Measurements from ENCODE around the gene SEMA4D.

The SEMA4D gene

GRCh38 chr9:89498852-89499480, 1.1 kb upstream of the SEMA4D start:
- DNase-seq, result no peak

- no peak for DNase-seq
These were observed 503 bp downstream of the SEMA4D start for GRCh38 chr9:89497257-89497963.

GRCh38 chr9:89496645-89497256, 1.2 kb downstream of the SEMA4D start:
- DNase-seq, result no peak

DNA sequence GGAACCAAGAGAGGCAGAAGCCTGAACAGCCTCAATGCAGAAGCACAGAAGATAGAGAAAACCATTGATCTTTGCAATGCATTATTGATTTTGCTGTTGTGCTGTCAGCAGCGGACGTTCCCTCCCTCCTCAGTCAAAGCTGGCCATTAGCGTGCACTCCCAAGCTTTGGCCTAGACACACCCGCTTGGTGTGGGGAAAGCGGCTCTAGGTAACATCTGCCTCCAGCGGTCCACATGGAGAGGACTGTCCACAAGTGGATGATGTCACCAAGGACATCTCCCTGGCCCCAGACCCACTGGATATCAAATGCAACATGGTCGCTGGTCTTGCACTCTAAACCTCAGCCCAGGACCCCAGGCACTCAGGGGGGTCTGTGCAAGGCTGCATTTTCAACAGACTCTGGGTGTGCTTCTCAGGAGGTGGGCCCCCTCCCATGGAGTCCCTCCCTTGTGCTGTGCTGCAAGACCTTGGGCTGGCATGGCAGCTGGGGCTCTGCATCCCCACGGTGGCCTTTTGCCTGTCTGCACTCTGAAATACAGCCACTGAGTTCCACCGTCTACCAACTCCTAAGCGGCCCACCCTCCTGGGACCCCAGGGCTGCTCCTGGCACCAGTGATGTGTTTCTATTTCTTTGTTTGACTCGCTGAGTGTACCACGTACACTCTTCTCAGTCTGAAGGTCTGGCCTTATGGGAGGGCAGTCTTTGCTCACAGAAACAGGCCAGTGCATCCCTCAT, 1.9 kb downstream of the SEMA4D start:
- no peak for DNase-seq

GRCh38 chr9:89494199-89494598, 3.7 kb downstream of the SEMA4D start:
- no peak for DNase-seq

GRCh38 chr9:89493671-89494070, 4.2 kb downstream of the SEMA4D start:
- DNase-seq, result no peak

DNA sequence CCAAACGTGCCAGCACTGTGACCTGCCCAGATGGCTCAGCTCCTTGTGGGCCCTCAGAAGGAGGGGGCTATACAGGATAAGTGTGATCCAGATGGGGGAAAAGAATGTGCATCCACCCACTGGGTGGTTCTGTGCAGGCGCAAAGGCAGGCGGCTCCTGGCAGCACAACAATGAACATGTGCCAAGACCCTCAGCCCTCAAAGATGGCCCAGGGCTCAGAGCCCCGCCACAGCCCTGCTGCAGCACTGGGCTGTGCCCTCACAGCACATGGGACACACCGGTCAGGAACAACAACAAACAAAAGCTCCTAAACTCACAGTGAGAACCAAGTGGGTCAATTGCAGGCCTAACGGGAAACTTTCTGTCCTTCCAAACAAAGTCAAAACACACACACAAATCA, 4.7 kb downstream of the SEMA4D start:
- DNase-seq, result no peak

GRCh38 chr9:89492586-89492985, 5.3 kb downstream of the SEMA4D start:
- DNase-seq, result no peak

DNA sequence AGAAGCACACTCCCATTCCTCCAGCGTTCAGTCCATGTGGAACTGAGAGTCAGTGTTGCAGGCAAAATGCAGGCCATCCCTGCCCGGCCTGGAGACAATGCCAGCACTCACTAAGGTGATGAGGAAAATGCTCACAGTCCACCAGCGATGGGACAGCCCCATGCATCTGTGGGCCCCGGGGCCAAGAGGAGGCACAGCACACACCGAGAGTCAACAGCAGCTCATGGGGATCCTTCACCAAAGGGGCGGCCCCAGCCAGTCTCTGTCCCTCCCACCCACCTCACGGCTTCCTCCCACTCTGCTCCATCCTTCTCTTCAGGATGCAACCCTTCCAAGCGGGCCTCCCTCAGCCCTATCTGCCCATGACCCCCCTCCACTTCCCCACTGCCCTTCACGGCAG, 6.2 kb downstream of the SEMA4D start:
- DNase-seq, result no peak

- no peak for DNase-seq
These were observed 8.1 kb downstream of the SEMA4D start for GRCh38 chr9:89489548-89490530.

DNA sequence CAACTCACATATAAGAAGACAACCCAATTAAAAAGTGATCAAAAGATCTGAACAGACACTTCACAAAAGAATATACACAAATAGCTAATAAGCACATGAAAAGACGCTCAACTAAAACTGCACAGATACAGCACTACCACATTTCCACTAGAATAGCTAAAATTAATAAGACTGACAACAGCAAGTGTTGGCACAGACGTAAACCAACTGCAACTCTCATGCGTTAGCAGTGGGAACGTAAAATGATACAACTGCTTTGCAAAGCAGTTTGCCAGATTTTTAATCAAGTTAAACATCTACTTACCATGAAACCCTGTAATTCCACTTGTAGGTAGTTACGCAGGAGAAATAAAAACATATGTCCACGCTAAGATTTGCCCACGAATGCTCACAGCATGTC, 9.0 kb downstream of the SEMA4D start:
- DNase-seq, result no peak

GRCh38 chr9:89488131-89488530, 9.8 kb downstream of the SEMA4D start:
- no peak for DNase-seq

DNA sequence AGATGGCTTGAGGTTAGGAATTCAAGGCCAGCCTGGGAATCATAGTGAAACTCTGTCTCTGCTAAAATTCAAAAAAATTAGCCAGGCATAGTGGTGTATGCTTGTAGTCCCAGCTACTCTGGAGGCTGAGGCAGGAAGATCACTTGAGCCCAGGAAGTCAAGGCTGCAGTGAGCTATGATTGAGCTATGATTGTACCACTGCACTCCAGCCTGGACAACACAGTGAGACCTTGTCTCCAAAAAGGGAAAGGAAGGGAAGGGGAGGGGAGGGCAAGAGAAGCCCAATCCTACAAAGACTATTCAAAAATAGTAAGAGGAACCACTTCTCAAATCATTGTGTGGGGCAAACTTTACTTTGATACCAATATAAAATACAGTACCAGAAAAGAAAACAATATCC, 11.2 kb downstream of the SEMA4D start:
- no peak for DNase-seq

- DNase-seq, result no peak
These were observed 13.2 kb downstream of the SEMA4D start for GRCh38 chr9:89484475-89485404.

- DNase-seq, result no peak
These were observed 14.1 kb downstream of the SEMA4D start for GRCh38 chr9:89483592-89484474.

- DNase-seq, result no peak
These were observed 15.0 kb downstream of the SEMA4D start for GRCh38 chr9:89482901-89483361.

GRCh38 chr9:89482056-89482851, 15.7 kb downstream of the SEMA4D start:
- no peak for DNase-seq

DNA sequence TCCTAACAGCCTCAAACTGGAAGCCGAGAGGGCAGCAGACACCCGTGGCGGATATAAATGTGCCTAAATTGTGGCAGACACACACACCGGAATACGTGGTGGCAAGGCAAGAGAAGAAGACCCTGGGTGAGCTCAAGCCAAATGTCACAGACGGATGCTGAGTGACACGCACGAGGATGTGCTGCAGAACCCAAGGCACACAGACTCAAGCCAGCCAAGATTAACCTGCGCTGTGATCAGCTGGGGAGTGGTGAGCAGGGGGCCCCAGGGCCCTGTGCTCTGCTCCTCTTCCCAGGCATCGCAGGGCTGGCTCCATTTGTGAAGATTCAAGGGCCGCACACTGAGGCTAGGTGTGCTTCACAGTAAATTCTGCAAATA, 16.4 kb downstream of the SEMA4D start:
- DNase-seq, result no peak

DNA sequence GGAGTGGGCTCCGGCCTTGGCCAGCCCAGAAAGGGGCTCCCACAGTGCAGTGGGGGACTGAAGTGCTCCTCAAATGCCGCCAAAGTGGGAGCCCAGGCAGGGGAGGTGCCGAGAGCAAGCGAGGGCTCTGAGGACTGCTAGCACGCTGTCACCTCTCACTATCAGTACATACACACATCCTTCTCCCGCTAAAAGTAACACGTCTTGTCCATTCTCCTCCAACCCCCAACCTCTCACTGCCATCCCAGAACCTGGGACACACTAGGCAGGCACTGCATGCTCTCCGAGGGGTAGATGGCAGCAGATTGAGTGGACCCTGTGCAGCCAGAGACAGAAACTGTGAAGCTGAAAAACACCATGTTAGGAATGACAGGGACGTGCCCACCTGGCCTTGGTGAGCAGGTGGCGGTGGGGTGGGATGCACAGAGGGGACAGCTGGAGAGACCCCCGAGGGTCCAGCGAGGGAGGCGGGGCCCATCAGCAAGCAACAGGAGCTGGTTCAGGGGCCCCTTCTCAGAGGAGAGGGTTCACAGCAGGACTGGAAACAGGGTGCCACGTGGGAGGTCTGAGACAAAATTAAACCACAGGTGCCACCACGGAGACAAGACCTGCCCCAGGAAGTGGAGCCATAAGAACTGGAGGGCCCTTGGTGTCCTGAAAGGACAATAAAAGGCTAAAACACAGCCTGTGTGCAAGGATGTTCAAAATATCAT, 16.9 kb downstream of the SEMA4D start:
- no peak for DNase-seq
